Tibial artery (tissue), 4 donors: ENCODE measurements around the gene HOXC10.
A peak's percentile ranks its signal among the peaks of the same experiment; 100 is the strongest.

Source experiments
- DNase-seq, 2 donors: peaks; one replicate each; pipeline ENCODE4 v3.0.0-alpha.2; 2019
- H3K27ac ChIP-seq, 2 donors: fragments of 200-600 bp; sonication (generic) in 1 of 2; 1 replicate in 1 of 2; 2 replicates in 1 of 2; pipeline ENCODE4 v1.5.1; 2018 to 2019; ENCODE audit warnings: mild to moderate bottlenecking in 1 of 2
- H3K27me3 ChIP-seq, 2 donors: fragments of 200-600 bp; sonication (generic) in 1 of 2; one replicate each; pipeline versions ENCODE4 v1.5.1 to v1.6.0; 2016 to 2019
- H3K36me3 ChIP-seq, 3 donors: fragments of 200-600 bp; sonication (generic) in 2 of 3; one replicate each; pipeline ENCODE4 v1.5.1; 2016 to 2019; ENCODE audit warnings: mild to moderate bottlenecking in 2 of 3
- H3K4me1 ChIP-seq, 4 donors: fragments of 200-600 bp; sonication (generic) in 2 of 4; 1 replicate in 3 of 4; 2 replicates in 1 of 4; pipeline ENCODE4 v1.5.1; 2016 to 2019
- H3K4me3 ChIP-seq, 2 donors: fragments of 200-600 bp; sonication (generic) in 1 of 2; 1 replicate in 1 of 2; 2 replicates in 1 of 2; pipeline ENCODE4 v1.5.1; 2018 to 2019; ENCODE audit warnings: mild to moderate bottlenecking in 2 of 2
- H3K9me3 ChIP-seq, 3 donors: fragments of 200-600 bp; sonication (generic) in 1 of 3; one replicate each; pipeline ENCODE4 v1.5.1; 2016 to 2019
- intact Hi-C: fragments of 100-400 bp; cut with DNase I; formaldehyde crosslinking; loops from one replicate; pipeline ENCODE4 v1.15.0; 2023; ENCODE audit warnings: low total_unique reads
- TF ChIP-seq, protein P1 (sequence below), 2 experiments: fragments of 200-600 bp in 1 of 2; fragments of 450-650 bp in 1 of 2; IDR thresholded peaks; one replicate each; pipeline ENCODE4 v1.5.1; 2017 to 2019; ENCODE audit warnings: antibody characterized with exemption in 2 of 2, mild to moderate bottlenecking in 1 of 2, moderate library complexity in 1 of 2

HOXC10 gene

DNA sequence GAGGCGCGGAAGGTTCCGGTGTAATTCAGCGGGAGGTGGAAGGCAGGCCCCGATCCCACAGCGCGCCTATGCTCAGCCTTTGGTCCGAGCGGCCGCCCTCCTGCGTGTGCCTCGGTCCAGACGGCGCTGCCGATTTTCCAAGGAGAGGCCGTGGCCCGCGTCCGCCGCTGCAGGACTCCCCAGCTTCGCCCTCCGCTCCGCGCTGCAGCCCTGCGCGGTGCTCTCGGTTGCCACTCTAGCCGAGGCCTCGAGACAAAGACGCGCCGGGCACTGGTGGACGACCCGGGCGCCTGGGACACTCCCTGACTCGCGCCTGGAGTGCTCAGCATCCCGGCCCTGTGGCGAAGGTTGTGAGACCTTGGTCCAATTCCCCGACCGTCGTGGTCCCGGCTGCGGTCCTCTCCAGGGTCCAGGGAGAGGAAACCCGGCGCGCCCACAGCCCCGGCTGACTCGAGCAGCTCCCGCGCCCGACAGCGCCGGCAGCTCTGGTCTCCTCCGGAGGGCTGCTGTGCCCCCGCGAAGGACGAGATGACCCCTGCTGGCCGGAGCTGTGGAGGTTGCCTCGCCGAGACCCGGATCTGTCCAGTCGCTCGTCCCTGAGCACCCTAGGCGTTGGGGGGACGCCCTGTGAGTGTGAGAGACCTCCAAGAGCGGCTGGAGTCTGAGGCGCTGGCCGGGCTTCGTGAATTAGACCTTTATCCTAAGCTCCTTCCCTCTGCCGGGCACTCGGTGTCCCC, 23.8 kb upstream of the HOXC10 start:
- Histone ChIP-seq H3K27me3 (peaks cover 0 to 13% of the 10 kb centered on the region in 2 donors), H3K9me3 (no peaks in the 10 kb centered on the region), H3K27ac (peak overlapping the region; percentile 64 to 66), H3K36me3 (no peaks in the 10 kb centered on the region), H3K4me3 (peak overlapping the region; percentile 17 to 23), H3K4me1 (peaks cover 0 to 40% (median 15%) of the 10 kb centered on the region in 4 donors)
- intact Hi-C loops: no loop called here
- TF ChIP-seq, protein P1, sequence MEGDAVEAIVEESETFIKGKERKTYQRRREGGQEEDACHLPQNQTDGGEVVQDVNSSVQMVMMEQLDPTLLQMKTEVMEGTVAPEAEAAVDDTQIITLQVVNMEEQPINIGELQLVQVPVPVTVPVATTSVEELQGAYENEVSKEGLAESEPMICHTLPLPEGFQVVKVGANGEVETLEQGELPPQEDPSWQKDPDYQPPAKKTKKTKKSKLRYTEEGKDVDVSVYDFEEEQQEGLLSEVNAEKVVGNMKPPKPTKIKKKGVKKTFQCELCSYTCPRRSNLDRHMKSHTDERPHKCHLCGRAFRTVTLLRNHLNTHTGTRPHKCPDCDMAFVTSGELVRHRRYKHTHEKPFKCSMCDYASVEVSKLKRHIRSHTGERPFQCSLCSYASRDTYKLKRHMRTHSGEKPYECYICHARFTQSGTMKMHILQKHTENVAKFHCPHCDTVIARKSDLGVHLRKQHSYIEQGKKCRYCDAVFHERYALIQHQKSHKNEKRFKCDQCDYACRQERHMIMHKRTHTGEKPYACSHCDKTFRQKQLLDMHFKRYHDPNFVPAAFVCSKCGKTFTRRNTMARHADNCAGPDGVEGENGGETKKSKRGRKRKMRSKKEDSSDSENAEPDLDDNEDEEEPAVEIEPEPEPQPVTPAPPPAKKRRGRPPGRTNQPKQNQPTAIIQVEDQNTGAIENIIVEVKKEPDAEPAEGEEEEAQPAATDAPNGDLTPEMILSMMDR (IDR thresholded peaks at IDR 0.05): no peak
- peak in 1 of 2 donors; percentile 65 for DNase-seq

DNA sequence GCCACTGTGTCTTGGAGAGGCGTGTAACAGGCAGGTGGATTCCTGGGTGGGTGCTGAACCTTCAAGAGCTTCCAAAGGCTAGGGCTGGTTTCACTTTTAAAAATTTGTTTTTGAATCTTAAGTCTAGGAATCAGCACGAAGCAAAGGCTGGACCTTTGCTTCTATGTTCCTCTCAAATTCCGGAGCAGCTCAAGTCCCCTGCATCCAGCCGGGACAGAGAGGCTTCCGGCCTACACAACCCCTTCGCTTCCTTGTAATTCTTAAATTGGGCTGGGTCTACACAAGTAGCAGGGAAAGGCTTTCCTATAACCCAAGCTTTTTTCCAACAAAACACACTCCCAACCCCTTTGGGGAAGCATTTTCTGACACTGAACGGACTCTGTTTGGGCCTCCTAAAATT, 21.9 kb upstream of the HOXC10 start:
- peaks cover 0 to 44% (median 14%) of the 10 kb centered on the region in 4 donors for H3K4me1 ChIP-seq
- TF ChIP-seq, protein P1 (IDR thresholded peaks at IDR 0.05): no peak
- DNase-seq: no peak

DNA sequence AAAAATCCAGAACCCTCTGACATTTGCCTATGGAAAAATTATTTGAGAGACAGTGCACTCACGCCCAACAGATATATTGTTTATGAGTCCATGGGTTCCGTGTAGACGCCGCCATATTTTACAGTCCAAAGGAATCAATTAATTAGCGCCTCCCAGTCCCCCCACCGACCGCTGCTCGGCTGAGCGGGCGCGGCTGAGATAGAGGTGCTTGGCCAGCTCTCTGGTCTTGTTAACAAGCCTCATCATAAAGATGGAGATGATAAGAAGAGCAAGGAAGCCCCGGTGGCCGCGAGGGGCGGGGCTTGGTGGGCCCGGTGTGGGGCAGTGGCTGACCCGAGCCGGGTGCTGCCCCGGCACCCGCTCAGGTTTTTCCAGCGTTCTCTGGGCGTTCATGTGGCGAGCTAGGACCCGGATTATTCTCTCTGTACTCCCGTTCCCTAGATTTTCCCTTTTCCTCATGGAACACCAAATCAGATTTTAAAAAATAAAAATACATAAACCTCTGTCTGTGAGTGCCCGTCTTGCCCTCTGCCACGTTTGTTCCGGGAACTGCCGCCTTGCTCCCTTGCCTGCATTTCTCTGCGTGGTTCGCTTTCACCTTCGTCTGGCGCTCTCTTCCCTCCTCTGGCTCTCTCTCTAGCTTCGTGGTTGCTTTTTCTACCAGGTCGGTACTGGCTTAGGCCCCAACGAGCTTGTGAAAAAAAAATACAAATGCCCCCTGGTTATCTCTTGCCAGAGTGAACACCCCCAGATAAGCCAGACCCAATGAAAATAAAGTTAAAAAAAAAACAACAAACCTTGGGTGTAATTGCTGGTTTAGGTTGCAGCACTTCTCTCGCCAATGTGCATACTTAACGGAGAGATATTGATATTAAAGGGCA, 21.3 kb upstream of the HOXC10 start:
- Histone ChIP-seq H3K4me1 (peaks cover 0 to 48% (median 14%) of the 10 kb centered on the region in 4 donors), H3K9me3 (no peaks in the 10 kb centered on the region), H3K27ac (peak overlapping the region; percentile 94 to 95), H3K36me3 (no peaks in the 10 kb centered on the region), H3K4me3 (peak overlapping the region; percentile 62 to 77), H3K27me3 (no peaks in the 10 kb centered on the region)
- TF ChIP-seq, protein P1 (IDR thresholded peaks at IDR 0.05): no peak
- intact Hi-C loops: no loop called here
- DNase-seq: peak in 1 of 2 donors; percentile 60

More for the DNA sequence above, 21.9 kb upstream of the HOXC10 start:
- Histone ChIP-seq H3K27me3 (peaks cover 0 to under 1% of the 10 kb centered on the region in 2 donors), H3K9me3 (no peaks in the 10 kb centered on the region), H3K27ac (peak overlapping the region; percentile 94 to 95), H3K4me3 (peak overlapping the region; percentile 62 to 77), H3K36me3 (no peaks in the 10 kb centered on the region)
- intact Hi-C loops: no loop called here

DNA sequence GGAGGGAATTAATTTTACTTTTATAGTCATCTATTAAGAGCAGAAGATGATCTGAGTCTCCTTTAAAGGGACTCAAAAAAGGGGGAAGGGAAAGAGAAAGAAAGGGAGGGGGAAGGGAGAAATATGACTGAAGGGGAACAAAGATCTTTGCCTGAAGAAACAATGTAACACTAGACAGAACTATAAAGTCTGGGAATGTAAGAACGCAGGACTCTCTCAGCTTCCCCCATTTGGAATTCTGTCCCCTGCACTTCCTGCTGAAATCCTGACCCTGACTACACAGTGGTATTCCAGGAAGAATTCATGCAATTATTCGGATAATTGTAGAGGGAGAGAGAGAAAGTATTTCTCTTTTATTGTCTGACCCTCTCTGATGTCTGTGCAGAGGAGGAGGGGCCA, 20.6 kb upstream of the HOXC10 start:
- no peaks in the 10 kb centered on the region for H3K9me3 ChIP-seq
- intact Hi-C loops: no loop called here
- DNase-seq: no peak
- TF ChIP-seq, protein P1 (IDR thresholded peaks at IDR 0.05): no peak
- H3K27me3 ChIP-seq: no peaks in the 10 kb centered on the region
- H3K4me1 ChIP-seq: peaks cover 0 to 55% (median 18%) of the 10 kb centered on the region in 4 donors
- no peaks in the 10 kb centered on the region for H3K36me3 ChIP-seq
- H3K4me3 ChIP-seq: peak overlapping the region; percentile 62 to 77
- peak overlapping the region; percentile 94 to 95 for H3K27ac ChIP-seq

DNA sequence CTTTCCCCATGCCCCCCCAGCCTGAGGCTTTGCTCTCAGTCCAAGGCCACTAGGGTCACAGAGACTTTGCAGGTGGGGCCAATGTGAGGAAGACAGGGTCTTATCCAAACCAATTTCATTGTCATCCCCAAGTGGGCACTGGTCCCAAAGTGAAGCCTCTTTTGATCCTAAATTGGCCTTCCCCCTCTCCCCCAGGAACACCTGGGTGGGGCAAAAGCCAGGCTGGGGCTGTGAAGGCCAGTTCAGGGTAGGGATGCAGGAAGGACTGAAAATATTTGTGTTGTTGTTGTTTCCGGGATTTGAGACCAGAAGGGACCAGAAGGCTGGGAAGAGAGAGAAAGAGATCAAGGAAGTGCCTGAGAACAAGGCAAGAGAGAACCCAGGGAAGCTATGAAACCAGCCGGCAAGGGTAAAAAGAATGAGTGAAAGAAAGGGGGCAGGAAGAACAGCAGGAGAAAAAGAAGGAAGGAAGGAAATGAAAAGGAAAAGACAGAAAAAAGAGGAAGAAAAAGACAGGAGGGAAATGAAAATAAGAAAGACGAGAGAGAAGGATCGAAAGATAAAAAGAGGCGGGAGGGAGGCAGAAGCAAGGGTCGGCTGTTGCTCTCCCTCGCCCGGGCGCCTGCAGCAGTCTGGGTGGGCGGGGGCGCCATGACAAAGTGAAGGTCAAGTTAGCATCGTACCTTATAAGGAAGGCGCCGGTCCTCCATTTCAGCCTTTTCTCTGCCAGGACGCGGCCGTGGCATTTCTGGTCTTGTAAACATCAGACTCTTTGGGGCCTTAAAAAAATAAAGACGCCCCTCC, 19.5 kb upstream of the HOXC10 start:
- no peaks in the 10 kb centered on the region for H3K9me3 ChIP-seq
- TF ChIP-seq, protein P1 (IDR thresholded peaks at IDR 0.05): no peak
- no peaks in the 10 kb centered on the region for H3K36me3 ChIP-seq
- no peaks in the 10 kb centered on the region for H3K27me3 ChIP-seq
- H3K4me1 ChIP-seq: peaks cover 0 to 65% (median 28%) of the 10 kb centered on the region in 4 donors
- peak; percentile 88 to 91 for DNase-seq
- peak overlapping the region; percentile 62 to 77 for H3K4me3 ChIP-seq
- intact Hi-C loops: no loop called here
- peak overlapping the region; percentile 94 to 95 for H3K27ac ChIP-seq
